GM18507 (cell line): ENCODE results near the gene FANCE.
"Not testable (repeated sequence)": the region's sequence is repeated elsewhere in the genome, so short reads cannot be mapped to it uniquely, and the experiment has no call there.

Experiments
- DNase-seq: peaks from one replicate; pipeline ENCODE4 v3.0.0; 2011; ENCODE audit warnings: low read depth; ENCODE audit not compliant: insufficient read length; ENCODE audit errors: extremely low spot score
- FAIRE-seq: peaks from 2 replicates; lab custom pipeline; 2011; peaks lifted over from hg19 to GRCh38; lab: Jason Lieb, UNC

The FANCE gene

DNA sequence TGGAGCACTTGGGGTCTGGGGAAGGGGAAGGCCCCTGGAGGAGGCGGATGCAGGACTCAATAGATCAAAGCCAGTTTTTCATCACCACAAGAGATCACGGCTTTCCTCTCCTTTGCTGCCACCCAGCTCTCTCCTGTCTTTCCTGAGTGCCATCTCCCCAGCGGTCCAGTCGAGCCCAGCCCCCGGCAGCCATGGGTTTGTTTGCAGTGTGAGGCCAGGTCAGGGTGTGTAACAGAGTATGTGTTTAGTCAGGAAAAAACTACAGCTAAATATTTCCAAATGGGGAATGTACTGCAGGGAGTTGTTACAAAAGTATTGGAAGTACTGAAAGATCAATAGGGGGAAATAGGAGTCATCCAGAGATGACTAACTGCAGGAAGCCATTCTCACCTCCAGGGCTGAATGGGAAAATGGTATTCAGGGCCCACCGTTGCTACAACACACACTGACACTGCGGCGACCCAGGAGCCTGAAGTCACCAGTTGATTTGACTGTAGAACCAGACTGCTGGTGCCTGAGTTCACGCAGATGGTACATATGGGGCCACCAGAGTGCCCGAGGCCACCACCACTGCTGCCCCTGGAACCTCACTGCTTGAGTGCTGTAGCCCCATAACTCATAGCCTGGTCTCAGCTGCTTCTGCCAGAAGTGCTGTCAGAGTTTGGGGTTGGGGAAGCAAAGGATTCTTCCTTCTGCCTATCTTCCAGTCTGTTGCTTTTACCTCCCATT is 23.6 kb upstream of the FANCE start:
- DNase-seq (no peak), FAIRE-seq (no peak)

DNA sequence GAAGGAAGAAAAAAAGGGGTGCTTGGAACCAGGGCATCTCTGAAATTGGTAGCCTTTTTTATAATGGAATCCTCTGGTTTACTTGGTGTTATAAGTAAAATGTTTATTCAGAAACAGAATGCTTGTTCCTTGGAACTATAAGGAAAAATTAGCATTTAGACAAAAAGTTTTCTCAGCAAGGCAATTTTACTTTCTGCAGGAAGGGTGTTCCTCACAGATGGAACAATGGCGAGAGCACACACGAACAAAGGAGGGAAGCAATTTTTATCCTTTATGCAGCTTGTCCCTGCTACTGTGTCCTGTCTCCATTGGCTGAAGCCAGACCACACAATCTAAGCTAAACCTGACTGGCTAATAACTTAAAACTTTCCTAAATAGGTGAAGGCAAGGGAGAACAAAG is 22.7 kb upstream of the FANCE start:
- FAIRE-seq: no peak
- DNase-seq: no peak

DNA sequence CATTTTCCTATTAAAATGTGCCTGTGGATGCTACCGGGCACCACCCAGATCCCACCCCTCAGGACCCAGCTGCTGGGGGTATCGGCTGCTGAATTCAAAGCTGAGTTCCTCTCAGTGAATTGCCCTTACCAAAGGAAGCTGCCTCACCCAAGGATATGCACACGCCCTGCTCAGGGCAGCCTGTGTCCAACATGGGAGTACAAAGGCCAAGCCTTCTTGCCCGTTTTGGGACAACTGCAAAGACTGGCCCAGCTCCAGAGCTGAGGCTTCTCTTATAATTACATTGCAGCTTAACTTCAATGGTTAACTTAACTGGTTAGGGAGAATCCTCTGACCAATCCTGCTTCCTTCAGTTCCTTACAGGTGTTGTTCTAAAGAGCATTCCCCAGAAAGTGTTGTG is 19.8 kb upstream of the FANCE start:
- DNase-seq (no peak), FAIRE-seq (no peak)

- DNase-seq, FAIRE-seq: not testable (repeated sequence)
These were observed 19.4 kb upstream of the FANCE start for GRCh38 chr6:35432702-35433101.

- FAIRE-seq: no peak
- no peak for DNase-seq
These were observed 16.9 kb upstream of the FANCE start for GRCh38 chr6:35435074-35435837.

DNA sequence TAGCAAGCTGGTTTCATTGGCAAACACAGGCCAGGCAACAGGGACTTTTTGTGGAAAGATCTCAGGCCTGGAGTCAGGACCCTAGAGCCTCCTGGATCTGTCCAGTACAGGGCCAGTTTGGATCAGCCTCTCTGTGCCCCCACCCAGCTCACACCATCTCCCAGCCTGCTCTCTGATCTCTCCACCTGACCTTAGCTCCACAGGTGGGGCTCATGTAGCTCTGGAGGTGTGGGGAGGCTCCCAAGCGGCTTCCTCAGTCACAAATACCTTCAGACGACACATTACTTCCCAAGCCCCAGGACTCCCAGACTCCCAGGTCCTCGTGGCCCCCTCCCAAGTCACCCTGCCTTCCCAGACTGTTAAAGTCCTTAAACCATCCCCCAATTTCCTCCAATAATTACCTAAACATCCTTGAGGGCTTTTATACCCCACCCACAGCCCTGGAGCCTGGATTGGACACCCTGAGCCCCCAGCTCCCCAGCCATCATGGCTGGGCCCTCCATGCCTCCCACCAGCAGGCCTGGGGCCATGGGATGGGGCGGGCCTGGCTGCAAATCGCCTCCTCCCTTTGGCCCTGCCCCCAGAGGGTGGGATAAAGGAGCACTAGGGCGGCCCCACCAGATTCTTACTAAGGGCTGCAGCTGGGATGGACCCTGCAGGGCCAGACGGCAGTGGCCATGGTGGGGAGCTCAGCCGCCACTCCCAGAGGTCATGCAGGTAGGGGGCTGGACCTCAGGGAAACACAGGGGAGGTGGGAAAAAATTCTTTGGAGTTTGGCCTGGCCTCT is 15.9 kb upstream of the FANCE start:
- no peak for DNase-seq
- no peak for FAIRE-seq

GRCh38 chr6:35438378-35439065 is 13.6 kb upstream of the FANCE start:
- DNase-seq, FAIRE-seq: not testable (repeated sequence)

DNA sequence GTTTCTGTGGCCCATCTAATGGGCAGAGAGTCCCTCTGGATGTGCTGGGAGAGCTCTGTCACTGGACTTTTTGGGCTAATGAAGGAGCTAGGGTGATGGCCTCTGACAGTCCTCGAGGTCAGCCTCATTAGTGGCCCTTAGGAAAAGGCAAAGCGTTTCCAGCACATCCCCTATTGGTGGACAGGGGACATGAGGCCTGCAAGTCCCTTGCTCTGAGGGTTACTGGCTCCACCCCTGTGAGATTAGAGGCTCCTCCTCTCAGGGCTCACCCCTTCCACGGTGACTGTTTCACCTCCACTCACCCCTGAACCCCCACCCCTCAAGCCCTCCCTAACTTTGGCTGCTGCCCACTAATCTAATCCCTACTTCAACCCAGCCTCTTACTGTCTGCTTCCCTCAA is 12.8 kb upstream of the FANCE start:
- FAIRE-seq (no peak), DNase-seq (no peak)

GRCh38 chr6:35441205-35441604 is 10.9 kb upstream of the FANCE start:
- FAIRE-seq: no peak
- DNase-seq: no peak

GRCh38 chr6:35441642-35442041 is 10.5 kb upstream of the FANCE start:
- FAIRE-seq (no peak), DNase-seq (no peak)

- no peak for FAIRE-seq
- no peak for DNase-seq
These were observed 9.4 kb upstream of the FANCE start for GRCh38 chr6:35442693-35443092.

GRCh38 chr6:35443341-35444030 is 8.7 kb upstream of the FANCE start:
- no peak for FAIRE-seq
- DNase-seq: no peak

DNA sequence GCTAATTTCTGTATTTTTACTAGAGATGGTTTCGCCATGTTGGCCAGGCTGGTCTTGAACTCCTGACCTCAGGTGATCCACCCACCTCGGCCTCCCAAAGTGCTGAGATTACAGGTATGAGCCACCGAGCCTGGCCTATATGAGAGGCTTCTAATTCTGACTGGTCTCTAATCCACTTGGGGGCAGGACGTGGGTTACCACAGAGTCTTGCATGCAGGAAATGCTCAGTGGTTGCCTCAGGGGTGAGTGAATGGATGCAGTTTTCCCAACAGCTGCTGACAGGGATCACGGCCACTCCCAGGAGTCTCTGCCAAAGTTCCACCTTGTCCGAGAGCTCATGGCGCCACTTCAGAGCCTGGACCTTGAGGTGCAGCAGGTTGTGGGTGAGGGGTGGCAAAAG is 6.4 kb upstream of the FANCE start:
- DNase-seq (no peak), FAIRE-seq (no peak)

- FAIRE-seq: no peak
These were observed 3.9 kb upstream of the FANCE start for GRCh38 chr6:35448191-35448590.

DNA sequence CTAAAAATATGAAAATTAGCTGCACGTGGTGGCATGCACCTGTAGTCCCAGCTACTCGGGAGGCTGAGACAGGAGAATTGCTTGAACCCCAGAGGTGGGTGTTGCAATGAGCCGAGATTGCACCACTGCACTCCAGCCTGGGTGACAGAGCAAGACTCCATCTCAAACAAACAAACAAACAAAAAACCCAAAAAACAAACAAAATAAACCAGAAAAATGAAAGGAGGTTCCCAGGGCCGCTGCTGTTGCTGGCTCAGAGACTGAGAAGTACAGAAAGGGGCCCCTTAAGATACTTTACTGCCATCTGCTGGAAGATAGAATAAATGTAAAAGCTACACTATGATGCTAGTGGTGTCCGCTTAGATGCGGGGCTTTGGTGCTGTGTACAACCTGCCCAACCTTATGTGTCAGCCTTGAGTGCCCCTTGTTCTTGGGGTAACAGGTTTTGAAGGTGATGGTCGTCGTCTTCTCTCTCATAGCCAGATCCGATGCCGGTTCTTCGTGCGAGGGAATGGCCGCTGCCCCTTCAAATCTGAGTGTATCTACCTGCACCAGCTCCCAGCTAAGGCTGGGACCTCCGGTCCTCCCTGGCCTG is 2.8 kb upstream of the FANCE start:
- DNase-seq: peak; percentile 72
- peak; percentile 85 for FAIRE-seq

More at GRCh38 chr6:35448191-35448590, 3.9 kb upstream of the FANCE start:
- DNase-seq: no peak

GRCh38 chr6:35451354-35452182 is 570 bp upstream of the FANCE start:
- DNase-seq (no peak), FAIRE-seq (no peak)

DNA sequence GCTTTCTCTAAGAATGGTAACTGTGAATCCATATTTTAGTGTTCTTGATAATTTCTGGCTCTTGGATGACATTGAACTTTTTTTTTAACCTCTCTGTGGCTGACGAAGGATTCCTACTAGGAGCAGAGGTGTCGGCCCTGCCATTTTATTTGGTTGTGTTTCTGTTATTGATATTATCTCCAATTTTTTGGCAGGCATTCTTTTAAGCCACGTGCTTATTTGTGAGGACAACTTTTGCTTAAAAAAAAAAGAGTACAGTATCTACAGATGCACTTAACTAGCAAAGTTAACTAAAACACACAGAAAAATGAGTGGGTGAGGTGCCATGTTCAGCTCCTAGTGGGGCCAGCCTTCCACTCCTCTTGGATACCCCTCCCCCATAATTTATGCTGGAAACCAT is 1.1 kb downstream of the FANCE start:
- FAIRE-seq (no peak), DNase-seq (no peak)
